ENCODE measurements around the gene AFF3.

Gene AFF3

GRCh38 chr2:100137866-100138570 lies 4.4 kb downstream of the AFF3 start:
- no peak for TF ChIP-seq CTCF (IDR thresholded peaks at IDR 0.05; ENCODE audit: borderline replicate concordance, insufficient read depth, low read depth, low read length)
- H3K4me3 ChIP-seq (ENCODE audit: low read depth, low read length): peak overlapping the region; percentile 22

- no peak for TF ChIP-seq CTCF (IDR thresholded peaks at IDR 0.05; ENCODE audit: borderline replicate concordance, insufficient read depth, low read depth, low read length)
Measured at GRCh38 chr2:100137318-100137717, 5.1 kb downstream of the AFF3 start.

GRCh38 chr2:100136310-100136709 lies 6.1 kb downstream of the AFF3 start:
- no peak overlapping the region for H3K4me3 ChIP-seq (ENCODE audit: low read depth, low read length)
- no peak for TF ChIP-seq CTCF (IDR thresholded peaks at IDR 0.05; ENCODE audit: borderline replicate concordance, insufficient read depth, low read depth, low read length)

More at GRCh38 chr2:100137318-100137717, 5.1 kb downstream of the AFF3 start:
- H3K4me3 ChIP-seq (ENCODE audit: low read depth, low read length): peak overlapping the region; percentile 22

- no peak for TF ChIP-seq CTCF (IDR thresholded peaks at IDR 0.05; ENCODE audit: borderline replicate concordance, insufficient read depth, low read depth, low read length)
- no peak overlapping the region for H3K4me3 ChIP-seq (ENCODE audit: low read depth, low read length)
Measured at GRCh38 chr2:100135415-100135814, 7.0 kb downstream of the AFF3 start.

- no peak overlapping the region for H3K4me3 ChIP-seq (ENCODE audit: low read depth, low read length)
- no peak for TF ChIP-seq CTCF (IDR thresholded peaks at IDR 0.05; ENCODE audit: borderline replicate concordance, insufficient read depth, low read depth, low read length)
Measured at GRCh38 chr2:100130595-100131391, 11.6 kb downstream of the AFF3 start.

- no peak overlapping the region for H3K4me3 ChIP-seq (ENCODE audit: low read depth, low read length)
- TF ChIP-seq CTCF (IDR thresholded peaks at IDR 0.05; ENCODE audit: borderline replicate concordance, insufficient read depth, low read depth, low read length): no peak
Measured at GRCh38 chr2:100126897-100127401, 15.4 kb downstream of the AFF3 start.

Measured in GM12875 (cell line).